Limb (tissue), 2 donors: ENCODE results near the gene CRKL.
"Not testable (repeated sequence)": the region's sequence is repeated elsewhere in the genome, so short reads cannot be mapped to it uniquely, and the experiment has no call there.

Source experiments
- DNase-seq, 2 donors: peaks; one replicate each; pipeline ENCODE4 v3.0.0-alpha.2; 2016; ENCODE audit errors: extremely low spot score in 2 of 2

CRKL gene

GRCh38 chr22:20965888-20966855, 49.0 kb downstream of the CRKL start:
- DNase-seq, result no peak

- no peak for DNase-seq
Measured at GRCh38 chr22:20966883-20967696, 49.9 kb downstream of the CRKL start, which contains the start of gene AIFM3. AIFM3 (plus strand) TSS chr22:20967255; CDS start chr22:20967945, 690 bp downstream.

- DNase-seq, result no peak
Measured at GRCh38 chr22:20967697-20968211, 50.5 kb downstream of the CRKL start.

GRCh38 chr22:20968281-20968977, 51.2 kb downstream of the CRKL start:
- no peak for DNase-seq

GRCh38 chr22:20970939-20971657, 53.9 kb downstream of the CRKL start:
- DNase-seq, result peak in 1 of 2 donors; percentile 17

- DNase-seq, result not testable (repeated sequence)
Measured at GRCh38 chr22:20972014-20972694, 54.9 kb downstream of the CRKL start.

GRCh38 chr22:20972933-20973577, 55.8 kb downstream of the CRKL start:
- no peak for DNase-seq

- no peak for DNase-seq
Measured at GRCh38 chr22:20973634-20974286, 56.6 kb downstream of the CRKL start.

GRCh38 chr22:20974336-20974955, 57.2 kb downstream of the CRKL start:
- DNase-seq, result no peak

GRCh38 chr22:20975541-20976290, 58.5 kb downstream of the CRKL start:
- no peak for DNase-seq

GRCh38 chr22:20976291-20976877, 59.2 kb downstream of the CRKL start:
- DNase-seq, result no peak

GRCh38 chr22:20977019-20977418, 59.8 kb downstream of the CRKL start:
- DNase-seq, result no peak

GRCh38 chr22:20977516-20978170, 60.4 kb downstream of the CRKL start:
- no peak for DNase-seq

GRCh38 chr22:20978419-20978818, 61.2 kb downstream of the CRKL start:
- DNase-seq, result no peak

- peak; percentile 30 to 76 for DNase-seq
Measured at GRCh38 chr22:20979243-20979809, 62.1 kb downstream of the CRKL start.

- DNase-seq, result no peak
Measured at GRCh38 chr22:20979940-20980453, 62.8 kb downstream of the CRKL start.
